GM21528 (cell line): ENCODE measurements around the gene IFT81.

Experiments
- ATAC-seq: cut with Tn5 transposase; IDR thresholded peaks from one replicate; pipeline ENCODE4 v1.9.1; 2021; ENCODE audit warnings: mild to moderate bottlenecking, moderate library complexity; ENCODE audit not compliant: unreplicated experiment, low FRiP score

IFT81 gene

DNA sequence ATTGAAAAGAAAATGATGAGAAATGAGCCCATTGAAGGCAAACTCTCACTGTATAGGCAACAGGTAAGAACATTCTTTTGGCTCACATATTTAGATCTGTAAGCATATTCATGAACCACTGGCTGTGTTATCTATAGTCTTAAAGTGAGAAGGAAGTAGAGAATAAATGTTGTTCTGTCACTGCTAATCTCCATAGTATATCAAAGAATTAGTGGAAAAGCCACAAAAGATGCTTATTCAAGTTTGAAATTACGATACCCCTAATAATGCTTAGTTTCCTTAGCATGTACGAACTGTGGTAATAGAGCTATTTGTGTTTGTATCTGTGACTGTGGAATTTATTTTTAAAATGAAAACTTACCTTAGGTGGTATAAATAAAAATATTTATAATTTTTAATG is 22.8 kb downstream of the IFT81 start:
- ATAC-seq: no peak

DNA sequence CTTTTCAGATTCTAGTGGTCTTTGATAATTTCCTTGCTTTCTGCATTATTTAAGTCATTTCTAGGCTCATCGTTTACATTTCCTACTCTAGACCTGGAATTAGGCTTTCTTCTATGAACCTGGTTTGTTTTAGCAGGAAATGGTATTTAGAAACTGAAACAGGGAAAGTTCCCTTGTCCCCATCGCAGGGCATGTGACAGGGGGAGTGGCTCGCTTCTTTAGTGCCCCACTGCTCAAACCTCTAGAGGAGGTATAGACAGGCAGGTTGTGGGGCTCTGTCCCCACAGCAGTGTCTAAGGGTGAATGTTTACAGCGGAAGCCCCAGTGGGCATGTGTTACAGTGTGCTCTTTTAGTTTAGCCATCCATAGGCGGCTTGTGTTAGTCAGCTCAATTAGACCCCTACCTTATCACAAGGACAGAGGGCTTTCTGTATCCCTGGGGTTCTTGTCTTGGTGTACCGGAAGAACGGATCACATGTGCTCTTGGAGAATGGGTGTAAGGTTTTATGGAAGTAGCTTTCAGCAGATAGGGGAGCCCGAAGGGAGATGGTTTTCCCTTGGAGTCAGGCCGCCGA is 25.0 kb downstream of the IFT81 start:
- ATAC-seq: no peak

DNA sequence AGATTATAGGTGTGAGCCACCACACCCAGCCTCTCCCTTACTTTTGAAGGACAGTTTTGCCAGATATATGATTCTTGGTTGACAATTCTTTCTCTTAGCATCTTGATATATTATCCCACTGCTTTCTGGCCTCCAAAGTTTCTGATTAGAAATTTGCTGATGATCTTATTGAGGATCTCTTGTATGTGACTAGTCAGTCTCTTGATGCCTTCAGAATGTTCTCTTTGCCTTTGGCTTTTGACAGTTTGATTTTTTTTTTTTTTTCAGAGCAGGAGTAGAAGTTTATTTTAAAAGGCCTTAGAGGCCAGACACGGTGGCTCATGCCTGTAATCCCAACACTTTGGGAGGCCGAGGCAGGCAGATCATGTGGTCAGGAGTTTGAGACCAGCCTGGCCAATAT is 32.6 kb downstream of the IFT81 start:
- no peak for ATAC-seq

DNA sequence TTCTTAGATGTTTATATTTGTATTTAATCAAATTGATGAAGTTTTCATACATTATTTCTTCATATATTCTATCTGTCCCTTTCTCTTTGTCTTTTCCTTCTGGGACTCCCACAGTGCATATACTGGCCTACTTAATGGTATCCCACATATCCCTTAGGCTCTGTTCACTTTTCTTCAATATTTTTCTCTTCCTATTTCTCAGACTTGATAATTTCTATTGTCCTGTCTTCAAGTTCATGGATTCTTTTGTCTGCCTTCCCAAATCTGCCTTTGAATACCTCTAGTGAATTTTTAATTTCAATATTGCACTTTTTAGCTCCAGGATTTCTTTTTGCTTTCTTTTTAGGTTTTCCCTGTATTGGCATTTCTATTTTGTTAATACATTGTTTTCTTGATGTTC is 33.4 kb downstream of the IFT81 start:
- ATAC-seq: no peak

DNA sequence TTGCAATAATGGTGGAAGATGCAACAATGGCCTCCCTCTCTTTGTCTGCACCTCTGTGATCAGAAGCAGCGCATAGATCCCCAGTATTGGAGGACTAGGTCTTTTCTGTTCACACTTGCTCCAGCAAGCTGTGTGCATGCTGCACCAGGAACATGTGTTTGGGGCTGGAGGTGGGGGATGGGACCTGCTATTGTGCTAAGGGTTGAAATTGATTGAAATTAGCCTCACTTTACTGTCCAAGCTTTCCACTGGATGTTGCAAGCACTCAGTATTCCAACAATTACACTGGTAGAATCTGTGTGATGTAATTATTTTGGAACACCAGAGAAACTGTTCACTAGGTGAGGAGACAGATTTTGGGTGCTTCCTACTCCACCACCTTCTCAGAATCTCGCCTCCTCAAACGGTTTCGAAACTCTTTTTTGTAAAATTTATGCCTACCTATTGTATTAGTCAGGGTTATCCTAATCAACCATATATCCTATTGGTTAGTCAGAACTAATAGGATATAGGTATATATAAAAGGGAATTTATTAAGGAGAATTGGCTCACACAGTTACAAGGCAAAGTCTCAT is 35.6 kb downstream of the IFT81 start:
- ATAC-seq: no peak

DNA sequence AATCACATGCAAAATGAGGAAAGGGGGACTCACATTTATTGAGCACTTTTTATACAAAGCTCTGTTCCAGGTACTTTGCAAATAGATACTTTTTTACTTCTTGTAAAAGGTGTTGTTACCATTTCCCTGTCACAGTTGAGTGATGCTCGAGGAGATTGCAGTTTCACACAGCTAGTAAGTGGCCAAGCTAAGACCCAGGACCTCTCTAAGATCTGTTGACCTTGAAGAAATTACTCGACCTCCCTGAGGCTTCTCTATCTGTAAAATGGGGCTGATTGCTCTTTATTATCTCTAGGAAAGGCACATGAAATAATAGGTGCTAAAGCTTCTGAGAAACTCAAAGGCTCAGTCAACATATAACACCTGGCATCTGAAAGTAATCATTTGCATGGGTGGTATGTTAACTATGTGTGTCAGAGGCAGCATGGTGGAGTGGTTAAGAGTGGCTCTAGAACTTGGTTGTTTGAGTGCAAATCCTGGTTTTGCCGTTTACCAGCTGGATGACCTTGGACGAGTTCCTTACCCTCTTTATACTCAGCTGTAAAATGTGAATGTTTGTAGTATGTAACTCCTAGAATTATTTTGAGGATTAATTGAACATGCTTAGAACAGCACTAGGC is 41.5 kb downstream of the IFT81 start:
- peak; percentile 92 for ATAC-seq

DNA sequence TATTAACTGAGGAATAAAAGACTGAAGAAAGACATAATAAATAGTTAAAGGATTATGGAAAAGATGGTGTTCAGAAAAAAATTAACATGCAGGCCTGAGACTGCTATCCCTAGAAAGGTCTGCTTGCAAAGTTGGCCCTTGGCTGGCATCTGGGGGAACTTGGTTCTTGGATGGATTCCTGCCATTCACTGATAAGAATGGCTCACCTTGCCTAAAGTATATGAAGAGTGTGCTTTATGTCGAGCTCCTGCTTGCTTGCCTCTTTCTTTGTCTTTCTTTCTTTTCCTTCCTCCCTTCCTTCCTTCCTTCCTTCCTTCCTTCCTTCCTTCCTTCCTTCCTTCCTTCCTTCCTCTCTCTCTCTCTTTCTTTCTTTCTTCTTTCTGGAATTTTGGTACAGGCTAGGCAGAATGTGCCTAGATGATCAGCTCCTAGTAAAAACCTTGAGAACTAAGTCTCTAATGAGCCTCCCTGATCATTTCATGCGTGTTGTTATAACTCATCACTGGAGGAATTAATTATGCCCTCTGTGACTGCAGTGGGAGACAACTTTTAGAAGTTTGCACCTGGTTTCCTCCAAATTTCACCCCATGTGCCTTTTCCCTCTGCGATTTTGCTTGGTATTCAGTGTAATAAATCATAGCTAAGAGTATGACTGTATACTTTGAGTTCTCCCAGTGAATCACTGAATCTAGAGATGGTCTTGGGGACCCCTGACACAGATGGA is 44.7 kb downstream of the IFT81 start:
- ATAC-seq: no peak

DNA sequence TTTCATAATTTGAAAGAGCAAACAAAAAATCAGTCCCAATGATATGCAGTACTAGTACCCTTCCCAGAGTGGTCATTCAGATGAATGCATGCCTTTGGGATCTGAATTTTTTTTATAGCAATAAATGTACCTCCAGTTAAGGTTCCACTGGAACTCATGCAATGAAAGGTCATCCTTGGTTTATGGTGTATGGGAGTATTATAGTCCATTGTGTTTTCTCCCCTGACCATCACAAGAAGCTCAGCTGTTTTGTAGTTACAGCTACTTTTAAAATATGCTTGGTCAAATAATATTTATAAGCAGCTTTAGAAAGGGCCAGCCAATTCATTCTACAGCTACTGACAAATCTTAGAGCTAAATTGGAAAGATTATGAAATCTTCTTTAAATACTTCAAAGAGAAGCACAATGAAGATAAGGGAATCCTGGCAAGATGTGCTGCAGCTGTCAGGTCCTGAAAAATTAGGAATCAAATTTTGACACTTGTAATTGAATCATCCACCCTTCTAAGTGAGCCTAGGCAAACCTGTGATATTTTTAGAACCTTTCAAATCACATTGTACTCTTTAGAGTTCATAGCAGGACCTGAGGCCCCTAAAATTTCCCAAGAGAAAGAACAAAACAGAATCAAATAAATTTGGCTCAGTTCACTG is 46.5 kb downstream of the IFT81 start:
- no peak for ATAC-seq

DNA sequence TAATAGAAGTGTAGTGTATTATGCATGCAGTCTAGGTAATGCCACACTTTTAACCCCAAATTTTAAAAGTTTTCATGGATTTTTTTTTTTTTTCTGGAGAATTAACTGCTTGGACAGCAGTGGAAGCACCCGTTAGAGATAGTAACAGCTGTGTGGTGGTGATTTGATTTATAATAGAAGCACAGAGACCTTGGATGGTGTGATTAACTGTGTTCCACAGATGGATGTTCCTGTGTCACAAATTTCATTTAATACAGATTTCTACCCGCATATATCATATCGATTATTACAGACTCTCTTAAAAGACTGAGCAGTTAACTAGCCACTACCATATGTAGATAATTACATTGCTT is 47.0 kb downstream of the IFT81 start:
- no peak for ATAC-seq

DNA sequence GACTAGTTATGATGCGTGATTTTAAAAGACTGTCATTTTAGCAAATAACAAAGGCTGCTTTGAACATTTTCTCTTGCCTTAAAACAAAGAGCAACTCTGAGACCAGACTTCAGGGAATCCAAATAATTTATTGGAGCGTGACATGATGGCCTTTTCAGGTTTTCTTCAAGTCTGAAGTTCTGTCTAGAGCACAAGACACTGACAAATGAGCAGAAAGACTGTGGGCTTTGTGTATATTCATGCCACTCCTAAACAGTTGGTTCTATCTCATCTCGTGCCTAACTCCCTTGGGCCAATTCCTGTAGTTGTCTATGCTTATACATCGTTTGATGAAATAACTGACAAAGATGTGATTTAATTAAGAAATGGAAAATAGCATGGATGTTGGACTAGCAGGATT is 47.5 kb downstream of the IFT81 start:
- ATAC-seq: no peak

DNA sequence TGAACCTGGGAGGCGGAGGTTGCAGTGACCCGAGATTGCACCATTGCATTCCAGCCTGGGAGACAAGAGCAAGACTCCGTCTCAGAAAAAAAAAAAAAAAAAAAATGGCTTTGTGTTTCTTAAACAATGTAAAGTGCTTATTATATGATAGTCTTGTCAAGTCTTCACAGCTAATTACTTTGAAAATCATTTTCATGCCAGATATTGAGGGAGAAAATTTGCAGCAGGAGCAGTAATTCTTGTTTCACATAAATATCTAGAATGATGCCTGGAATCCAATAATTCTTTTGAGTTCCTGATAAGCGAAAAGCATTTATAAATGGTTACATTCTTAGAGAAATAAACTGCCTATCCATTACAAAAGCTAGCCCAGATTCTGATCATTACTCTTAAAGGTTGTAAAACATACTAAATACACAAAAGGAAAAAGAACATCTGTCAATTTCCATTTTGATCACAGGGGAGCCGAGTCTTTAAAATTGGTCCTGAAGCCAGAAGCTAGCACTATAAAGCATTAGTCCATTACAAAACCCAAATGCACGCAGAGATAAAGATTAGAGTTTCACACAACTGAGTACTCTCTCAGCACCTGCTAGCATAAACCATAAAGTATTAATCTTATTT is 50.3 kb downstream of the IFT81 start:
- no peak for ATAC-seq

DNA sequence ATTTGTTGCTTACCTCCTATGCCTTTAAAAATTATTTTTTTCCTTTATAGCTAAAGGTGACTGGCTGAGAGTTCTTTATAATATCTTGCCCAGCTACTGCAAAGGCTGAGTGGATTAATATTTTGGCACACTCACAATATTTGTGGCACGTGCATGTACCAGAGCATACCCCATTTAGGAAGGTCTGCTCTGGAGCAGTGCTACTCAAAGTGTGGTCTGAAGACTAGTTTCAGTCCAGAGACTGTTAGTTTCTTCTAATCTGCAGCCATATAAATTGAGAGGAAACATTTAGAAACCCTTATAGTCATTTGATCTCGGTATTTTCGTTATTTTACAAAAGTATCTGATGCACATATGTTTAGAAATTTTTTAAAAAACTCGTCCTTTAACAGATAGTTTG is 51.0 kb downstream of the IFT81 start:
- ATAC-seq: no peak

DNA sequence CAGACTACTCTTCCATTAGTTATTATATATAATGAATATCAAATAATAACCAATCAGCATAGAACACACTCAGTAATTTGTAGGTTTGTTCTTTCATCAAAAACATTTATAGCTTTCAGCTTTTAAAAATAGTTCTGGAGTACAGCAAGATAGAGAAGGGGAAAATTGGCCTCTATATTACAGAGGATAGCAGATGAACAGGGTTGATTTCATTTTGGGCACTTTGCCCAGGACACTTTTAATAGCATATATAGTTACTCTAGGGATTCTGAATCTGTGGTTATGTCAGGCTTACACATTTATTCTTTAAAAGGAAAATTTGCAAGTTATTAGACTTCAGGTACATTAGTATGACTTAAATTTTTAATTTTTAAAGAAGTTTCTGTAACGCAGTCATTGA is 52.6 kb downstream of the IFT81 start:
- ATAC-seq: no peak

DNA sequence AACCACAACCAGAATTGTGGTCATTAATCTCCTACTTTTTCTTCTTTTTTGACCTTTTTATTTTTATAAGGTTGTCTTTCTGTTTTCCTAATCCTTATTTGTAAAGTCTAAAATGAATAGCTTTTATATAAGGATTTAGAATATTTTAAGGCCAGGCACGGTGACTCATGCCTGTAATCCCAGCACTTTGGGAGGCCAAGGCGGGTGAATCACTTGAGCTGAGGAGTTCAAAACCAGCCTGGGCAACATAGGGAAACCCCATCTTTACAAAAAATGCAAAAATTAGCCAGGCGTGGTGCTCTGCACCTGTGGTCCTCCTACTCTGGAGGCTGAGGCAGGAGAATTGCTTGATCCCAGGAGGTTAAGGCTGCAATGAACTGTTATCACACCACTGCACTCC is 55.1 kb downstream of the IFT81 start:
- no peak for ATAC-seq

DNA sequence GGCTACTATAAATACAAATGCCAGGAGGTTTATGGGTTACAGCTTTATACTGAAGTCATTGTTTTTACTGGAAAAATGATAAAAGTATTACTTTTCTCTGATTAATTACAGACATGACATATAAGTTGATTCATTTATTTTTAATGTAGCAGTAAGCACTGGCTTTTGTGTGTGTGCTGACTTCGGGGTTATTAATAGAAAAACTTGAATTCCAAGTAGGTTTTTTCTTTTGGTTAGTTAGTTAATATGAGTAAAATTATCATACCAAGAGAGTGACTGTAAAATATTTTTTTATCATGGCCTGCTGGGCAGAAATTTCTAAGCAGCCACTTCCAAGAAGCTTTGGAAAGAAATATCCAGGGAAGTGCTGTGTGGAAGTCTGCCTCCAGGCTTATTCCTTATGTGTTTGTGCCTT is 56.4 kb downstream of the IFT81 start:
- ATAC-seq: no peak

DNA sequence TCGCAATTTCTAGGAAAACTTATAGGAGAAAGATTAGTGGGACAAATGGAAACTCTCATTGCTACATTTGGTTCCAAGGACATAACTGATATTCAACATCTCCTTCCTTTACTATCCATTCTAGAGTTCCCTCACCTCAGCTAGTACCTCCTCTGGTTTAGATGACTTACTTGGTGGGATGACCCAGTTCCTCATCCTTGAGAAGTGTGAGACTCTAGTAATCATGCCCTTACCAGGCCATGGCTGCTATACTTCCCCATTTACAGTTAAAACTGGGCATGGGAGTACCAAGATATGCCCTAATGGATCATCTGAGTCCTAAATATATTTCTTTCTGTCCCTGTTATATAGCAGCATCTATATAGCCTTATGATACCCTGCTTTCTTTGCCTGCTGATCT is 58.1 kb downstream of the IFT81 start:
- ATAC-seq: no peak

DNA sequence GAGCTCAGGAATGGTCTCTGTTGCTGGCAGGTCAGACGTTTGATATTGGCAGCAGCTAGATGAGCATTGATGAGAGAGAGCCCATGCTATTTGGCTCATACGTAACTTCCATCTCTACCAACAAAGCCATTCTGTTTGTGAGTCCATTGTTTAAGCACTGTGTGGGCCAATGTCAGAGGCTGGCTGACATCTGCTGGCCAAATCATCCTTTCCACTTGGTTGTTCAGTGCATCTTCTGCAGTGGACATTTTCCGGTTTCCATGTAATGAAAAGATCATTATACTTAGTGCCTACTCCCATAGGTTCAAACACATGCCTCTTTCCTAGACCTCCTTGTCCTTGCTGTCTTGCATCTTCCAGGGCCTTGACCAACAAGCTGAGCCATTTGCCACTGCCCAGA is 59.2 kb downstream of the IFT81 start:
- no peak for ATAC-seq

DNA sequence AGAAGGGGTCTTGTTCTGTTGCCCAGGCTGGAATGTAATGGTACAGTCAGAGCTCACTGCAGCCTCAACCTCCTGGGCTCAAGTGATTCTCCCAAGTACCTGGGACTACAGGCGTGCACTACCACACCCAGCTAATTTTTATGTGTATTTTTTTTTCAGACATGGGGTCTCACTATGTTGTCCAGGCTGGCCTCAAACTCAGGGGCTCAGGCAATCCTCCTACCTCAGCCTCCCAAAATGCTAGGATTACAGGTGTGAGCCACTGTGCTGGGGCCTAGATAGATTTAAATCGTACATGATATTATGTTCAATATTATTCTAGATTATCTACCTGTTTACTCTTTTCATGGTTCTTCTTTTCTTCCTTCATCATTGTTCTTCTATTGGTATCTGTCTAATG is 61.5 kb downstream of the IFT81 start:
- no peak for ATAC-seq

DNA sequence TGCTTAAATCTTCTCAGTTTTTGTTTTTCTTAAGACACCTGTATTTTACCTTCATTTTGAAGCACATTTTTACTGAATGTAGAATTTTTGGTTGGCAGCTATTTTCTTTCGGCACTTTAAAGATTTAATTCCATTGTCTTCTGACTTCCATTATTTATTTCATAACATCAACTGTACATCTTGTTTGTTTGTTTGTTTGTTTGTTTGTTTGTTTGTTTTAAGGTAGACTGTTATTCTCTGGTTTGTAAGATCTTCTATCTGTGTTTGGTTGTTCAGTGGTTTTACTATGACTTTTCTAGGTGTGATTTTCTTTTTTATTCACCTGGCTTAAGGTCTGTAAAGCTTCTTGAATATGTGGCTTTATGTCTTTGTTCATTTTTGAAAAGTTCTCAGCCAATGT is 61.9 kb downstream of the IFT81 start:
- no peak for ATAC-seq

DNA sequence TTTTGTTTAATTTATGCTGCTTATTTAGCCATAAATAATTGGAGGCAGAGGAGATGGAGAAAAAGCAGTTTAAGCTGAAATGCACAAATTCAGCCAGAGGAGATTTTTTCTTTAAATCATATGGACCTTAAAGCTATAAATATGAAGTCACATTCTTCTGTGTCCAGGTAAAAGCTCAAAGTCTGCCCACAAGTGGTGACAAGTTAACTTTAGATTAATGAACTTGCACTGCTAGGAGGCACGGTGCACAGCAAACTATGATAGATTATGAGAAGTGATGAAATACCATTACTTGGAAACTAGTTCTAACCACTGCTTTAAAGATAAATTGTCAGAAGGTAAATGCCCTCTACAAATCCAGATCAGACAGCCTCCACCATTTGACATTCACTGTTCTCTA is 69.0 kb downstream of the IFT81 start:
- no peak for ATAC-seq

DNA sequence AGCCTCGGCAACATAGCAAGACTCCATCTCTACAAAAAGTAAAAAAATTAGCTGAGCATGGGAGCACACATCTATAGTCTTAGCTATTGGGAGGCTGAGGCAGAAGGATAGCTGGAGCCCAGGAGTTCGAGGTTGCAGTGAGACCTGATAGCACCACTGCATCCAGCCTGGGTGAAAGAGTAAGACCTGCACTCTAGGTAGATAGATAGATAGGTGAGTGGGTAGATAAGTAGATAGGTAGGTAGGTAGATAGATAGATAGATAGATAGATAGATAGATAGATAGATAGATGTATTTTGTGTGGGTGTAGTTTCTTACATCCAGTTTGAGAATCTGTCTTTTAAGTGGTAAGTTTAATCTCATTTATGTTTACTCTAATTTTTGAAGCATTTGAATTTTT is 72.8 kb downstream of the IFT81 start:
- no peak for ATAC-seq
